ENCODE results near the gene ZNF98.

The ZNF98 gene

GRCh38 chr19:22422211-22422610, at the start of gene ZNF98:
Gene ZNF98, minus strand, starts transcription at chr19:22422346. Its CDS starts 122 bp downstream, at chr19:22422224.
- DNase-seq: no peak

- DNase-seq: no peak
These were observed 24.5 kb upstream of the ZNF98 start for GRCh38 chr19:22446605-22447004.

DNA sequence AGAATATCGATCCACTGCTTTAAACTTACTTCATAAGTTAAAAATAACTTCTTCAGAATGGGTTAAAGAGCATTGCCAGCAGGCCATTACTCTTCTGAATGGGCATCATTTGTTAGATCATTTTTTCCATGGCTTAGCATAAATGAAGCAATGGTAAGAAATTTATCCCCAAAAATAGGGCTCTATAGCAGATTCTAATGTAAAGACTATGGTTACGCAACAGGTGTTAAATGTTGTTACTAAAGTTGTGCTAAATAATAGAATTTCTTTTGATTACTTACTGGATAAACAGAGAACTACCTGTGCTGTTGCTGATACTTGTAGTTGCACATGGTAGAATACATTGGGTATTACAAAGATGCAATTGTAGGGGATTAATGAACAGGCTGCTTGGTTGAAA, 15.9 kb upstream of the ZNF98 start:
- no peak for DNase-seq

DNA sequence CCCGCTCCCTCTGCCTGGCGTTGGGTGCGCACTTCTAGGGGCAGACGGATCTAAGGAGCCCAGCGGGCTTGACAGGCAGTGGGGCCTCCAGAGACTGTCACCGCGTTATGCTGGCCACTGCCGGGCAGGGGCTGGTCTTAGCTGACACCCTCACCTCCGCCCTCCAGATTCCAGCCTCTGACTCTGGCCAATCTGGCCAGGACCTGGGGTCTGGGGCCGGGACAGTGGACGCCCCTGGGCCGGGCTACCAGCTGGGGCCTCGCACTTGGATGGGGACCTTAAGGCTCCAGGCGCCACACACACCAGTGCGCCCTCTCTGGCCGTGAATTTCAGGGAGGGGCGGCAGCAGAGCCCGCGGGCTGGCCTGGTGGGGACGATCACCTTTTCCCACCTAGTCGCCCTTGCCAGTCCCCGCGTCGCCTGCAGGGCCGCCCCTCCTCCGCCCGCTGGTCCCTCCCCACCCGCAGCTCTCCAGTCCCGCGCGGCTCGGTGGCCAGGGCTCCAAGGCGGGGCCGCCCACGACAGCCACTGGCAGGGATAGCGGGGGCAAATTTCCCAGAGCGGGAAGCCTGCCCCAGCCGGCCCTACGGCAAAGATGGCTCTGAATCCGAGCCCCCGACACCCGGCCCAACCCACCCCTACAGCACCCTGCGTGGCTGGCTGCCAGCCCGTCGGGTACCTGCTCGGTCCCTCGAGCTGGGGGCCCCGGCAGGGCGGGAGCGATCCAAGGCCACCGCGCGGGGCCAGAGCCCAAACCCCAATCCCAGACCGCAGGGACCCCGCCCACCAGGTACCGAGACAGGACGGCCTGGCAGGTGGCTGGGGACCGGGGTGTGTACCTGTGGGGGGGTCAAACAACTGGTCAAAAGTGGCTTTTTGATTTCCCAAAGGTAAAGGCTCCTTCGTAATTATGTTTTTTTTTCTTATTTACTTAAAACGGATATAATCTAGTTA, 6.1 kb upstream of the ZNF98 start:
- no peak for DNase-seq

DNA sequence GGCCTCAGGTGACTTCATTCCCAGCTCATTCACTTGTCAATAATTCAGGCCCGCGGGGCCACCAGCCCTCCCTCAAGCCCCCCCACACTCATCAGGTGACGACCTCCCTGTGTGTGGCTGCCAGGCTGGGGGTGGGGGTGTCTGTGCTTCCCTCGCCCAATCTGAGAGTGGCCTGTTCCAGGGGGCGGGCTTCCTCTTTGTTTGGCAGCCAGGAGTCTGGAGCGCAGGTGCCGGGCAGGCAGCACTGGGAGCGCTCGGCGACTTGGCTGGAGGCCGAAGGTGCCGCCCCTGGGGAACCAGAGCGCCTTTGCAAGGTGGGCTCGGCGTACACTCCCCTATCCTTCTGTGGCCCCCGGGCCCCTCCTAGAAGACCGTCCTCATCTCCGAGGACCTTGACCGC, 5.4 kb upstream of the ZNF98 start:
- no peak for DNase-seq

- DNase-seq: no peak
These were observed 4.8 kb upstream of the ZNF98 start for GRCh38 chr19:22426901-22427300.

- no peak for DNase-seq
These were observed 349 bp downstream of the ZNF98 start for GRCh38 chr19:22421797-22422196.

- DNase-seq: no peak
These were observed 67.5 kb downstream of the ZNF98 start for GRCh38 chr19:22354665-22355064.

Data from NCI-H526 treated with DMSO at 0.1 percent for 48 hours (cell line).